ENCODE measurements around the gene OXLD1.
A peak's percentile ranks its signal among the peaks of the same experiment; 100 is the strongest.

OXLD1 gene

DNA sequence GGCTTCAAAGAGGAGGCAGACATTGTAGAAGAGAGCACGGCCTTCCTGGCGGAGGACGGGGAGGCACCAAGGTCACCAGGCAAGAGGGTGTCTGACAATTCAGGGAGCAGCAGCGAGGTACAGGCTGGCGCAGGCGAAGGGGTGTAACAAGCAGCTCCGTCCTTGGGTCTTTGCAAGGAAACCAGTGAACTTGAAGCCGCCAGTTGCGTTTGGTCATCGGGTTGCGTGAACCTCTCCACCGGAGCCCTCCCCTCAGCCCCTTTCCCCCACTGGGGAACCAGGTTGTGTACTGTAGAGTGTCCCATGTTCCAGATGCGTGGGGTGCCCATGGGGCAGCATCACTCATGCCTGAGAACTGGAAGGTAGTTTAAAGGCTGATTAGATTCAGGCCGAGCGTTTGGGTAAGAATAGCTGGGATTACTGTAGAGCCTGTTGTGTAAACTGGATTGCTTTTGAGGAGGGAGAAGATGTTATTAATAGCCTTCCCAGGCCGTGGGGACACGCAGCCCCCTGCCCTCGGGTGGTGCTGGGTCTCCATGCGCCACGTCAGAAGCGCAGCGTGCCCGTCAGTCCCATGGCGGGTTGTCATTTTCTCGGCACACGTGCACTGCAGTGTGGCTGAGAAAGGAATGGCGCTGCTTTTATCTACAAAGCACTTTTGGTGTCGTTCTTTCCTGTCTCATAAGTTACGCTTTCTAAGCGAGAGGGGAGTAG is 39.3 kb upstream of the OXLD1 start:
- DNase-seq (no peak), ATAC-seq (ENCODE audit: insufficient read depth, low read depth) (no peak)
- Histone ChIP-seq H3K79me2 (ENCODE audit: insufficient read depth, low read length) (peaks cover 54% of the 10 kb centered on the region), H3K9ac (ENCODE audit: low read depth, low read length) (no peak overlapping the region), H4K20me1 (ENCODE audit: insufficient read depth, low read length) (peaks cover 57% of the 10 kb centered on the region), H2AFZ (ENCODE audit: low read depth, low read length) (no peak overlapping the region), H3K27ac (ENCODE audit: low read length) (no peak overlapping the region), H3K27me3 (ENCODE audit: insufficient read depth, low read length, poor library complexity) (no peaks in the 10 kb centered on the region), H3K4me2 (ENCODE audit: insufficient read depth, low read length) (0 out of 2 replicates have a peak overlapping the region, but pooled peaks have one; percentile 11), H3K9me3 (ENCODE audit: insufficient read depth, low read length, severe bottlenecking) (no peaks in the 10 kb centered on the region), H3K4me1 (ENCODE audit: insufficient read depth, low read length) (peaks cover 38% of the 10 kb centered on the region), H3K4me3 (ENCODE audit: low read depth in 1 of 2, low read length in 2 of 2) (no peak overlapping the region), H3K36me3 (ENCODE audit: insufficient read depth, low read length) (peaks cover 64% of the 10 kb centered on the region)
- no peak for TF ChIP-seq EZH2 (IDR thresholded peaks at IDR 0.05; ENCODE audit: borderline replicate concordance, low read depth, low read length, severe bottlenecking)
- TF ChIP-seq CTCF (IDR thresholded peaks at IDR 0.05; ENCODE audit: borderline replicate concordance, extremely low read depth, low read length, poor library complexity, severe bottlenecking) = no peak

DNA sequence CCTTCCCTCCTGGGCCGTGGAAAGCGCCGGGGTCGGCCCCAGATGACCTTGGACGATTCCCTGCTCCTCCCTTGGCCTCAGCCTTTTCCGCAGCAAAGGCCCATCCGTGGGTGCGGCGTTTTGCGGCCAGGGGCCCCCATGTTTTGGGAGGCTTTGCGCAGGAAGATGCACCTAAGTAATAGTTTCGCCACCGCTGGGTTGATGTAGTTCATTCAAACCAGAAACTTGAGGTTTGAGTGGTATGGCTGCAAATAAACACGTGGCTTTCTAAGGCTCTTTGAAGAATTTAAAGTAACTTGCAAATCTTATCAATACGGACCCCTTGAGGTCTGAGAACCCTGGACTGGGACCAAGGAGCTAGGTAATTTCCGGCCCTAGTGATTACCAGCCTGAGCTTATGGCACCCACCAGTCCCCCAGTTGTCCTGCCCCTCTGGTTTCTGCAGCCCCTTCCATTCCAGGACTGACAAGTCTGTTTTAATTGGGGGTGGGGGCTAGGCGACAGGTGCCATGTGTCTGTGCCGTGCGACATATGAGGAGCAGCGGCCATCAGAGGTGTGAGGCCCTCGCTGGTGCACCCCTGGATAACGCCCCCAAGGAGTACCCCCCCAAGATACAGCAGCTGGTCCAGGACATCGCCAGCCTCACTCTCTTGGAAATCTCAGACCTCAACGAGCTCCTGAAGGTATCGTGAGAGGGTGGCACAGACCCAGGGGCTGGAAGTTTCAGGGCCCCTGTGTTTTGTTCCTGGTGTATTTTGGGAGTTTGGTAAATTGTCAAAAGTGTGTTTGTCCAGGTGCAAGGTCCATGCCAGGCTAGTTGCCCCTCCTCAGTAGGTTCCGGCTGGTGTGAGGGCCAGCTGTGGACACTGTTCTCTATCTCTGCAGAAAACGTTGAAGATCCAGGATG is 37.6 kb upstream of the OXLD1 start:
- Histone ChIP-seq H3K4me2 (ENCODE audit: insufficient read depth, low read length) (peak overlapping the region; percentile 95), H3K36me3 (ENCODE audit: insufficient read depth, low read length) (peaks cover 70% of the 10 kb centered on the region), H3K27ac (ENCODE audit: low read length) (peak overlapping the region; percentile 86), H3K9ac (ENCODE audit: low read depth, low read length) (peak overlapping the region; percentile 95), H3K4me1 (ENCODE audit: insufficient read depth, low read length) (peaks cover 38% of the 10 kb centered on the region), H3K9me3 (ENCODE audit: insufficient read depth, low read length, severe bottlenecking) (no peaks in the 10 kb centered on the region), H3K4me3 (ENCODE audit: low read depth in 1 of 2, low read length in 2 of 2) (peak overlapping the region; percentile 71 to 98), H4K20me1 (ENCODE audit: insufficient read depth, low read length) (peaks cover 60% of the 10 kb centered on the region), H3K27me3 (ENCODE audit: insufficient read depth, low read length, poor library complexity) (no peaks in the 10 kb centered on the region), H2AFZ (ENCODE audit: low read depth, low read length) (peak overlapping the region; percentile 77), H3K79me2 (ENCODE audit: insufficient read depth, low read length) (peaks cover 66% of the 10 kb centered on the region)
- TF ChIP-seq EZH2 (IDR thresholded peaks at IDR 0.05; ENCODE audit: borderline replicate concordance, low read depth, low read length, severe bottlenecking) (no peak), CTCF (IDR thresholded peaks at IDR 0.05; ENCODE audit: borderline replicate concordance, extremely low read depth, low read length, poor library complexity, severe bottlenecking) (no peak)
- no peak for ATAC-seq (ENCODE audit: insufficient read depth, low read depth)
- DNase-seq = no peak

DNA sequence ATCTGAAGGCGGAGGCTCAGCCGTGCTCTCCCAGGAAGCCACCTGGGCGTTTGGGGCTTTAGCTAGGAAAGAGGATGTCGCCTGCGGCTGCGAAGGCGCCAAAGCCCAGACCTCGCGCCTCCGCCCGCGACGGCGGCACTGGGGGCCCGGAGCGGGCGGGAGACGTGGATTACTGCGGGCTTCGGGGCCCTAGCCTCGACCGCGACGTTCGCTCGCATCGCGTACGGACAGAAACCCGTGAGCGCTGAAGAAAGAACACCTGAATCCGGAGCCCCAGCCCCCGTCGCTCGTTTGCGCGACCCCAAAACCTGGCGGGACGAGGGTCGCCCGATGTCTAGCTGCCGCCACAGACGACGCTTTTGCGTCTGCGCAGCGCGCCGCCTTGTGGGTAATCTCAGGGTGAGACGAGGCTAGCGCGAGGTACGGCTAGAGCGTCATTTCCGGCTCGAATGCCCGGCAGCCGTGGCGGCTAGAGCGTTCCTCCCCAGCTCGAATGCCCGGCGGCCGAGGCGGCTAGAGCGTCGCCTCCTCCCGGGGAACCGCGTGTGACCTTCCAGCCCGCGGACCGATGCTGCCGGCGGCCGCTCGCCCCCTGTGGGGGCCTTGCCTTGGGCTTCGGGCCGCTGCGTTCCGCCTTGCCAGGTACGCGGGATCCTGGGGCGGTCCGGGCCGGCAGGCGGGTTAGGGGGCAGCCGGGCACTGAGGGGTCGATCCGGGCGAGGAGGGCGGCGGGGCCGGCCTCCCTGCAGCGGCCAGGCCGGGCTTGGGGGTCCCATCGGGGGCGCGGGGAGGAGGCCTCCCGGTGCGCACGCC is 36.7 kb upstream of the OXLD1 start, which contains the start of gene MRPL12:
Gene MRPL12, plus strand, starts transcription at position 434 of the 813 bp plus-strand sequence. Its CDS starts 135 bp downstream, at position 569.
- peak within 1 kb of the TSS; percentile 95 for H3K4me2 ChIP-seq (ENCODE audit: insufficient read depth, low read length)
- H4K20me1 ChIP-seq (ENCODE audit: insufficient read depth, low read length) = peaks cover 56% of the 10 kb centered on the region
- H3K4me3 ChIP-seq (ENCODE audit: low read depth in 1 of 2, low read length in 2 of 2) = peak within 1 kb of the TSS; percentile 71 to 98
- peak within 1 kb of the TSS; percentile 86 for H3K27ac ChIP-seq (ENCODE audit: low read length)
- H2AFZ ChIP-seq (ENCODE audit: low read depth, low read length) = peak within 1 kb of the TSS; percentile 77
- peaks cover 72% of the 10 kb centered on the region for H3K79me2 ChIP-seq (ENCODE audit: insufficient read depth, low read length)
- TF ChIP-seq CTCF (IDR thresholded peaks at IDR 0.05; ENCODE audit: borderline replicate concordance, extremely low read depth, low read length, poor library complexity, severe bottlenecking) (no peak), EZH2 (IDR thresholded peaks at IDR 0.05; ENCODE audit: borderline replicate concordance, low read depth, low read length, severe bottlenecking) (no peak)
- no peaks in the 10 kb centered on the region for H3K9me3 ChIP-seq (ENCODE audit: insufficient read depth, low read length, severe bottlenecking)
- peaks cover 38% of the 10 kb centered on the region for H3K4me1 ChIP-seq (ENCODE audit: insufficient read depth, low read length)
- peak within 1 kb of the TSS; percentile 95 for H3K9ac ChIP-seq (ENCODE audit: low read depth, low read length)
- H3K27me3 ChIP-seq (ENCODE audit: insufficient read depth, low read length, poor library complexity) = no peaks in the 10 kb centered on the region
- ATAC-seq (ENCODE audit: insufficient read depth, low read depth) (peak; percentile 87), DNase-seq (peak; percentile 91)
- peaks cover 70% of the 10 kb centered on the region for H3K36me3 ChIP-seq (ENCODE audit: insufficient read depth, low read length)

Data from DND-41 (cell line).